Measurements from ENCODE around the gene SPPL3. TPM values are rescaled to one million over a fixed set of nuclear protein-coding genes. Genes with fewer than 3 reads are reported as not detected.

Gene SPPL3
- total RNA-seq, 4 donors from 2014 or later, result 25.7 to 37.5 (median 34.7) TPM

DNA sequence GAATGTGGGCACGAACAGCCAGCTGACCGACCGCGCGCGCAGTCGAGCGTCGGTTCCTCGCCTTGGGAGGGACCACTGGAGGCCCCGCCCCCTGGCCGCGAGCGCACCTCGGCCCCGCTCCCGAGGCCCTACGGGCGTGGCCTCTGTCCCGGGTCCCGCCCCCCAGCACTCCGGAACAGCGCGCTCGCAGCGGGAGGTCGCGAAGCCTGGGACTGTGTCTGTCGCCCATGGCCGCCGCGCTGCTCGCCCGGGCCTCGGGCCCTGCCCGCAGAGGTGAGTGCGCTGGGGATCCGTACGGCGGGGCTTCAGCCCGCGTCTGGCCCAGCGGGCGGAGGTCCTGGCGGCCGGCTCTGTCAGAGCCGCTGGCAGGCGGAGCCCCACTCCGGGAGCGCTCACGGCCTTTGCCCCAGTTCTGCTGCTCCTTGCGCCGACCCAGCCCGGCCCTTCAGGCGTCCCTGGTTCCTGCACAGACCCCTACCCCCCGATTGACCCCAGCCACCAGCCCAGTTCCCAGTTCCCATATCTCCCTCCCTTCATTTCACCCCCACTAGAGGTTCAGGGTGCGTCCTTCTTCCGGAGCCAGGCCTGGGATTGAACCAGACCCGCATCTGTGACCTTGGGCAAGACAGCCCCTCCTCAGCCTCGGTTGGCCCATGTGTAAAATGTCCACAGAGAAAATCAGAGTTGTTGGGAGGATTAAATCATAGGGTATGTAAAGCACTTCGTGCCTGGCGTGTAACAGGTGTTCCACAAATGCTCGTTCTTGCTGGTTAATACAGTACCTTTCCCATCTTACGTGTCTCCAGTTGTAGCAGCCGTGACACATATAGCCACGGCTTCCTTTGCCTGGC, 178.3 kb downstream of the SPPL3 start, which contains the start of gene ACADS:
ACADS (plus strand) TSS at position 168 of the 851 bp plus-strand sequence; CDS start at position 228, 60 bp downstream.
- Histone ChIP-seq H3K4me1 (peaks cover 7 to 19% of the 10 kb centered on the region in 2 donors), H3K4me3 (replicated peaks in 1 of 3) (peak within 1 kb of the TSS; percentile 8 to 81 (median 80)), H3K27ac (peak within 1 kb of the TSS; percentile 50 to 87 (median 74)), H3K27me3 (no peaks in the 10 kb centered on the region), H3K36me3 (peaks cover 22 to 24% of the 10 kb centered on the region in 2 donors), H3K9me3 (no peaks in the 10 kb centered on the region)
- DNase-seq, result peak; percentile 94 to 95
- WGBS, 2 donors, result 18 to 21% methylated on average over 25 to 35 of the region's 66 CpGs
- TF ChIP-seq, protein P1, sequence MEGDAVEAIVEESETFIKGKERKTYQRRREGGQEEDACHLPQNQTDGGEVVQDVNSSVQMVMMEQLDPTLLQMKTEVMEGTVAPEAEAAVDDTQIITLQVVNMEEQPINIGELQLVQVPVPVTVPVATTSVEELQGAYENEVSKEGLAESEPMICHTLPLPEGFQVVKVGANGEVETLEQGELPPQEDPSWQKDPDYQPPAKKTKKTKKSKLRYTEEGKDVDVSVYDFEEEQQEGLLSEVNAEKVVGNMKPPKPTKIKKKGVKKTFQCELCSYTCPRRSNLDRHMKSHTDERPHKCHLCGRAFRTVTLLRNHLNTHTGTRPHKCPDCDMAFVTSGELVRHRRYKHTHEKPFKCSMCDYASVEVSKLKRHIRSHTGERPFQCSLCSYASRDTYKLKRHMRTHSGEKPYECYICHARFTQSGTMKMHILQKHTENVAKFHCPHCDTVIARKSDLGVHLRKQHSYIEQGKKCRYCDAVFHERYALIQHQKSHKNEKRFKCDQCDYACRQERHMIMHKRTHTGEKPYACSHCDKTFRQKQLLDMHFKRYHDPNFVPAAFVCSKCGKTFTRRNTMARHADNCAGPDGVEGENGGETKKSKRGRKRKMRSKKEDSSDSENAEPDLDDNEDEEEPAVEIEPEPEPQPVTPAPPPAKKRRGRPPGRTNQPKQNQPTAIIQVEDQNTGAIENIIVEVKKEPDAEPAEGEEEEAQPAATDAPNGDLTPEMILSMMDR (IDR thresholded peaks at IDR 0.05), result peak in 1 of 6 experiments; percentile 10
- peak; percentile 28 to 91 for TF ChIP-seq POLR2A (IDR thresholded peaks at IDR 0.05)
- intact Hi-C loops (cut with DNase I), result loop anchor here (10.0 kb wide), 1 partner anchor 179 kb away; the partner anchor contains the start of gene SPPL3

DNA sequence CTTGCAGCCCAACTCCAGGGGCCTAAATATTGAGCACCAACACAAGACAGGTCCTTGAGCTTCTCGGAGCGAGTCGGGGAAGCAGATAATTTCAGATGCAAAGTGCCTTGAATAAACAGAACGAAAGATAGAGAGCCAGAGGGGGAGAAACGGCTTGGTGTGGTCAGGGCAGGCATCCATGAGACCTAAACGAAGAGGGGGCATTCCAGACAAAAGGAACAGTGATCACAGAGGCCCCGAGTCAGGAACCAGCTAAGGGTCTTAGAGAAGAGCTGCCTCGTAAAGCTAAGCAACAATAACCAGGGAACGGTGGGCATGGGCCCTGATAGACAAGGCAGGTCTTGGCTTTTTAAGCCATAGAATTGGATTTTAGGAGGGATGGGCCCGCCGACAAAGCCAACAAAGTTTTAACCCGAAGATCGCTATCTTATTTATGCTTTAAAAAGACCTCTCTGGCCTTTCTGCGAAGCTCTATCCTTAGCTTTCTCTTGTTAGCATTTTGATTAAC, 179.0 kb downstream of the SPPL3 start:
- peaks cover 7 to 22% of the 10 kb centered on the region in 2 donors for H3K4me1 ChIP-seq
- H3K36me3 ChIP-seq, result peaks cover 27 to 28% of the 10 kb centered on the region in 2 donors
- no peak for DNase-seq
- H3K4me3 ChIP-seq (replicated peaks in 1 of 3), result peak overlapping the region in 2 of 3 donors; percentile 80 to 81
- no peak for TF ChIP-seq POLR2A (IDR thresholded peaks at IDR 0.05)
- TF ChIP-seq, protein P1 (IDR thresholded peaks at IDR 0.05), result no peak
- 16 to 19% methylated on average over 14 of the region's 14 CpGs for WGBS, 2 donors
- H3K9me3 ChIP-seq, result no peaks in the 10 kb centered on the region
- H3K27me3 ChIP-seq, result no peaks in the 10 kb centered on the region
- peak overlapping the region; percentile 2 to 87 (median 51) for H3K27ac ChIP-seq
- intact Hi-C loops (cut with DNase I), result loop anchor here (10.0 kb wide), 1 partner anchor 180 kb away; the partner anchor contains the start of gene SPPL3

DNA sequence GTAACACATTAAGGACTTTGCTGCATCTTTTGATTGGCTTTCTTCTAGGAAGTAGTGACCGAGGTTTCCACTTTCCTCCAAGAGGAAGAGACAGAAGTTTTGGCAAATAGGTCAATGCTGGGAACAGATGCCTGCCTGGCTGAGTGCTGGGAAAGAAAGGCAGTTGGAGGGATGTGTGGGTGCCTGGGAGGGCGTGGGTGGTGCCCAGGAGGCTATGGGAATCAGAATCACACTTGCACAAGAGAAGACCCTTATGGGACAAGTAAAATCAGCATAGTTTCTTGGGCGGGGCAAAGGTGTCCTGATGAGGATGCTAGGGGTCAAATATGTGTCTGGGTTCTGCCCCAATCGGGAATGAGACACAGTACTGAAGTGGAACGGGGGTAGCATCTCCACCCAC, 179.4 kb downstream of the SPPL3 start:
- H3K9me3 ChIP-seq, result no peaks in the 10 kb centered on the region
- no peaks in the 10 kb centered on the region for H3K27me3 ChIP-seq
- H3K4me1 ChIP-seq, result peaks cover 7 to 24% of the 10 kb centered on the region in 2 donors
- H3K36me3 ChIP-seq, result peaks cover 29 to 32% of the 10 kb centered on the region in 2 donors
- no peak for TF ChIP-seq POLR2A (IDR thresholded peaks at IDR 0.05)
- TF ChIP-seq, protein P1 (IDR thresholded peaks at IDR 0.05), result no peak
- intact Hi-C loops (cut with DNase I), result loop anchor here (10.0 kb wide), 1 partner anchor 180 kb away; the partner anchor contains the start of gene SPPL3
- peak overlapping the region in 2 of 3 donors; percentile 51 to 87 for H3K27ac ChIP-seq
- no peak for DNase-seq
- WGBS, 2 donors, result 56 to 62% methylated on average over 5 of the region's 5 CpGs
- H3K4me3 ChIP-seq (replicated peaks in 1 of 3), result peak overlapping the region in 1 of 3 donors; percentile 81

DNA sequence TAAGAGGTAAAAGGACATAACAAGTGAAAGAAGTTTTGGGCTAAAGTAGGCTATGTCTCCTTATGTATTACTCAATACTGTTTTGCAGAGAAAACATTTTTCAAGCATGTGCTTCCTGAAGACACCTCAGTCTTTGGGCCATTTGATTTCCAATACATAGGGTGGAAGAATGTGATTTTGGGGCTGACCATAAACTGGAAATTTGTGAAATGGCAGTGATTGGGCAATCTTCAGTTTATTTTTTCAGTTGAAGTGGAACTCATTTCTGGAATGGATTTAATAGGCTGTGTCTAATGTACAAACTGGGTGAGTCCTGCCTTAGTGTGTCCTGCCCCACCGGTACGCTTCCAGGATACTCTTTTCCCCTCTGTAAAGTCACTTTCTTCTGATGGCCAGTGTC, 181.4 kb downstream of the SPPL3 start:
- intact Hi-C loops (cut with DNase I), result loop anchor here (10.0 kb wide), 1 partner anchor 182 kb away; the partner anchor contains the start of gene SPPL3
- TF ChIP-seq POLR2A (IDR thresholded peaks at IDR 0.05), result no peak
- Histone ChIP-seq H3K27me3 (no peaks in the 10 kb centered on the region), H3K27ac (no peak overlapping the region), H3K4me3 (replicated peaks in 1 of 3) (no peak overlapping the region), H3K36me3 (peaks cover 38 to 48% of the 10 kb centered on the region in 2 donors), H3K4me1 (peaks cover 7 to 24% of the 10 kb centered on the region in 2 donors), H3K9me3 (no peaks in the 10 kb centered on the region)
- 93 to 100% methylated on average over 2 of the region's 2 CpGs for WGBS, 2 donors
- DNase-seq, result no peak

DNA sequence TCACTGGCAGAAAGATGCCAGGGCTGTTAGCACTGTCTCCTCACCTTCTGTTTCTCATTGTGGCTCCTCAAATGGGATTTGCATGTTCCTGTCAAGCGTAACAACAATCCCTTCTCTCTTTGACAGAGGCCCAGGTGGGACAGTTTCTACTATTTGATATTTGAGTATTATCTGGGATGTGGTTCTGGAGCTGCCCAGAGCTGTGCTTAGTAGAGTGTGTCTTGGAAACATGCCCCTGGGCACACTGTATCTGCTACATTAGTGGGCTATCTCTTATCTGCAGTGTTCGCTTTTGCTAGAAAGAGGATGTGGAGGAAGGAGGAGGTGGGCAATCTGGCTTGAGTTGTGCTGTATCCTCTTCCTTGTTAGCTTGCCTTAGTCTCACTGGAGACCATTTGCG, 182.3 kb downstream of the SPPL3 start:
- no peak for DNase-seq
- peaks cover 7 to 22% of the 10 kb centered on the region in 2 donors for H3K4me1 ChIP-seq
- no peaks in the 10 kb centered on the region for H3K27me3 ChIP-seq
- peaks cover 47 to 56% of the 10 kb centered on the region in 2 donors for H3K36me3 ChIP-seq
- H3K4me3 ChIP-seq (replicated peaks in 1 of 3), result no peak overlapping the region
- TF ChIP-seq, protein P1 (IDR thresholded peaks at IDR 0.05), result no peak
- TF ChIP-seq POLR2A (IDR thresholded peaks at IDR 0.05), result no peak
- 92 to 94% methylated on average over 3 of the region's 3 CpGs for WGBS, 2 donors
- no peak overlapping the region for H3K27ac ChIP-seq
- H3K9me3 ChIP-seq, result no peaks in the 10 kb centered on the region
- intact Hi-C loops (cut with DNase I), result loop anchor here (10.0 kb wide), 1 partner anchor 183 kb away; the partner anchor contains the start of gene SPPL3
